HG02610 (cell line): ENCODE data around the gene ANKS6.

Source experiments
- ATAC-seq: cut with Tn5 transposase; IDR thresholded peaks from one replicate; pipeline ENCODE4 v1.9.1; 2021; ENCODE audit warnings: mild to moderate bottlenecking, moderate library complexity; ENCODE audit not compliant: unreplicated experiment

The ANKS6 gene

GRCh38 chr9:98742325-98743280 lies 53.8 kb downstream of the ANKS6 start:
- ATAC-seq: no peak

GRCh38 chr9:98740226-98740881 lies 56.0 kb downstream of the ANKS6 start:
- no peak for ATAC-seq

GRCh38 chr9:98738741-98739140 lies 57.6 kb downstream of the ANKS6 start:
- ATAC-seq: no peak

DNA sequence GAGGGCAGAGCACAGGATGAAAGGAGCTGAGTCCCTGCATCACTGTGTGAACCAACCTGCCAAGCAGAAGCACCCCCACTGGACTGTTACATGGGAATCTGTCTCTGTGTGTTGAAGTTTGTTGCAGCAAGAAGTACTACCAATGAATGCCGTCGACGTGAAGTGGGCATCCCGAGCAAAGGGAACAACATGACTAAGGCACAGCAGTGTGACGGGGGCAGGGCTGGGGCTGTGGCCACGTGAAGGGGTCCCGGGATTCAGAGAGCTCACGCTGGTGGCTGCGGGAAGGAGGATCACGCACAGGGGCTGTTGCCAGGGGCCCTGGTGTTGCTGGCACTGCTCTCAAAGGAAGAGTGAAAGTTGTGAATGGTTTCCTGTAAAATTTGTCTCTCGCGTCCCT lies 60.1 kb downstream of the ANKS6 start:
- no peak for ATAC-seq

GRCh38 chr9:98732801-98733200 lies 63.6 kb downstream of the ANKS6 start:
- no peak for ATAC-seq

- no peak for ATAC-seq
Observed at GRCh38 chr9:98732091-98732490, 64.3 kb downstream of the ANKS6 start.

DNA sequence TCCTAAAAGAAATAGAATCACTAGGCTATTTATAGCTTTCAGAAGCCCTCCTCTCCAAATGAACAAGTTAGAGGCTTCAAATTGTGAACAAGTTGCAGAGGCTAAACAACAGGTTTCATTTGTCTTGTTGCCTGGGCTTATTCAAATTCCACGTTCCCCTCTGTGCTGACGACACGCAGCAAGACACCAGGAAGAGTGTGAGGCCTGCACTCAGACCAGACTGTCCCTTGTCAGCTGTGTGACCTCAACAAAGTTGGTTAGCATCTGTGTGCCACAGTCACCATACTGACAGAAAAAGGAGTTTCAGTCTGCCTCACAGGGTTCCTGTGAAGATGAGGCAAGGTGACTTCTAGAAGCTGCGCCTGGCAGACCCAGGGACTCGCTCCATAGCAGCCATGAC lies 65.5 kb downstream of the ANKS6 start:
- no peak for ATAC-seq

- no peak for ATAC-seq
Observed at GRCh38 chr9:98728500-98728899, 67.9 kb downstream of the ANKS6 start.

GRCh38 chr9:98727428-98727827 lies 68.9 kb downstream of the ANKS6 start:
- no peak for ATAC-seq

GRCh38 chr9:98726735-98727134 lies 69.6 kb downstream of the ANKS6 start:
- ATAC-seq: no peak

GRCh38 chr9:98724810-98725530 lies 71.4 kb downstream of the ANKS6 start:
- no peak for ATAC-seq

DNA sequence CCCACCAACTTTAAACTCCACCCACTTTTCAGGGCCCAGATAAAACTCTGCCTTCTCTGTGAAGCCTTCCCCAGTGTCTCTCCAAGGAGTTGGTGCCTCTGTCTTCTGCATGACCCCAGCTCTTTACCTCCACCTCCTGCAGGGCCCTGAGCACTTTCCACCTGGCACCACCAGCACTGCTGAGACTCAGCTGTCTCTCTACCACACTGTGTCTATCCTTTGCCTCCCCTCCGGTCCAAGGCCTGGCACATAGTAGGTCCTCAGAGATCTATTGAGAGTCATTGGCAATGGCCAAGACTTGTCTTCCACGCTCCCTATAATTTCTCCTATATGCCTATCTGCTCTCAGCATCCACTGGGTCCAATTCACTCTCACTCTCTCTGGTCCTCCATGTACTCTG lies 74.7 kb downstream of the ANKS6 start:
- ATAC-seq: no peak

- ATAC-seq: no peak
Observed at GRCh38 chr9:98720402-98720801, 76.0 kb downstream of the ANKS6 start.

DNA sequence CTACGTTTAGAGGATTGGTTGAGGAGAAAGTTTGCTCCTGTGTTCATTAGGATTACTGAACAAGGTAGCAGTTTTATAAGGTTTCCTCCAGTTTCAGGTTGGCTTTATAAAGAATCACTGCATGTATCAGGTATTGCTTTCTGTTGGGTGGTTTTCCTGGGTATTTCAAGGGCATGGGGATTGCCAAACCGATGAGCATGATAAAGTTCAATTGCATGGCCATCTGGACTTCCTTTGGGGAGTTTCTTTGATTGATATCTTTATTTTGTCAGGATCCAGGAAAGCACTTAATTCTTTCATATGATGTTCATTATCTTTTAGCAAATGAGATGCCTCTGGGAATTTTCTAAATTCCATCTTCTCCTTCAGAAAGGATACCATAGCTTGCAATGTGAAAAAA lies 77.3 kb downstream of the ANKS6 start:
- ATAC-seq: no peak

GRCh38 chr9:98714833-98715232 lies 81.5 kb downstream of the ANKS6 start:
- ATAC-seq: no peak

DNA sequence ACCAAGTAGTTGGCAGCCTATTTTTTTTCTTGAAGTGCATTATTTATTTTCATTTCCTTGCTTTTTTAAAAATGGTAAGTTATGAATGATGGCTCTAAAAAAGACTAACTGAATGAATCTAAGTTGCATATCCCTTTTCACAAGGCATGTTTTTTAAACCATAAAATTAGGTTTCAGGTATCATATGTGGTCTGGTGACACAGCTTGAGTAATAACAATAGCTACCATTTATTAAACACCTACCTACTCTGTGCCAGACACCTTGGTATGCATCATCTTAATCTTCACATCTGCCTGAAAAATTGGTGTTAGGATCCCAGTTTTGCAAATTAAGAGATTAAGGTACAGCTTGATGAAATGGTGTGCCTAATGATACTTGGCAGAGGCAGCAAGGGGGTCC lies 83.4 kb downstream of the ANKS6 start:
- ATAC-seq: no peak

DNA sequence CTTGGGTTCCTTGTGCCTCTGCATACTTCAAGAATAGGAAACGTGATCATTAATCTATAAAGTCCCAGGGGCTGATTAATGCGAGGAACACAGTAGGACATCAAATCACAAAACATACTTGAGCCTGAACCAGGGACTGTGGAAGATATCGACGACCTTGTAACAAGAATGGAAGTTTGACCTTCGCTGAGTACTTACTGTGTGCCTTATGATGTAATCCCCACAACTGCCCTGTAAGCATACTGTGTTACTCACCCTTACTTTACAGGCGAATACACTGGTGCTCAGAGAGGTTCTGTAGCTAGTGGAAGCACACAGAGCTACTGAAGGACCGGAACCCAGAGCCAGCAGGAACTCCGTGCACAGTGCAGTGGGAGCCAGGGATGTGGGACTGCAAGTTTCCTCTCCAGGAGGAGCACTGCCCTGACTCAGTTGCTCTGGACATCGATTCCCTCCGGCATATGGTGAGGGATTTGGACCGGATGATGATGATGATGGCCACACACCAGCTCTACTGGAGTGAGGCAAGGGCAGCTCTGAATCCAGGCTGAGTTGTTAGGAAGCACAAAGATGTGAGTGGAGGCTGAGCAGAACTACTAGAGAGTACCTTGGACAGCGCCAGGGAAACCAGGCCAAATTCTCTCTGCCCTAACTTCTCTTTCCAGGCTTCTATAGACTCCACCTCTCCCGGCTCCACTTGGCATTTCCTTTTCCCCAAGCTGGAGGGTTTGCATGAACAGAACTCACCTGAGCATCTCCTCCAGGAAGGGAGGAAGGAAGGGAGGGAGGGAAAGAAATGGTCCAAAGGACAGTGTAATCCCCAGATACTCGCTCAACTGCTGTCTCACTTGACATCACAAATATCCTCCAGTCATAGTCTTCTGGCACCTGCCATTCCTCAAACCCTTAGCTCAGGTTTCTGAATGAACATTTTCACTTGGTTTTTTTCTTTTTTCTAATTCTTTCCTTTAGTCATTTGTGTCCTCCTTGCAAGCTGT lies 86.1 kb downstream of the ANKS6 start:
- ATAC-seq: no peak

- ATAC-seq: no peak
Observed at GRCh38 chr9:98708933-98709911, 87.1 kb downstream of the ANKS6 start, which contains the start of gene GABBR2. TSS of gene GABBR2 (minus strand) at chr9:98708935. CDS start at chr9:98708737, 198 bp downstream.
